Measurements from ENCODE around the gene FBXO24. TPM values are rescaled to one million over a fixed set of nuclear protein-coding genes. Genes with fewer than 3 reads are reported as not detected.

Gene FBXO24
- total and polyA plus RNA-seq, 9 of the 15 experiments (the other 6 are each of a cell fraction or from before 2014, with no cell fraction given) = 0.17 to 0.95 (median 0.50) TPM

DNA sequence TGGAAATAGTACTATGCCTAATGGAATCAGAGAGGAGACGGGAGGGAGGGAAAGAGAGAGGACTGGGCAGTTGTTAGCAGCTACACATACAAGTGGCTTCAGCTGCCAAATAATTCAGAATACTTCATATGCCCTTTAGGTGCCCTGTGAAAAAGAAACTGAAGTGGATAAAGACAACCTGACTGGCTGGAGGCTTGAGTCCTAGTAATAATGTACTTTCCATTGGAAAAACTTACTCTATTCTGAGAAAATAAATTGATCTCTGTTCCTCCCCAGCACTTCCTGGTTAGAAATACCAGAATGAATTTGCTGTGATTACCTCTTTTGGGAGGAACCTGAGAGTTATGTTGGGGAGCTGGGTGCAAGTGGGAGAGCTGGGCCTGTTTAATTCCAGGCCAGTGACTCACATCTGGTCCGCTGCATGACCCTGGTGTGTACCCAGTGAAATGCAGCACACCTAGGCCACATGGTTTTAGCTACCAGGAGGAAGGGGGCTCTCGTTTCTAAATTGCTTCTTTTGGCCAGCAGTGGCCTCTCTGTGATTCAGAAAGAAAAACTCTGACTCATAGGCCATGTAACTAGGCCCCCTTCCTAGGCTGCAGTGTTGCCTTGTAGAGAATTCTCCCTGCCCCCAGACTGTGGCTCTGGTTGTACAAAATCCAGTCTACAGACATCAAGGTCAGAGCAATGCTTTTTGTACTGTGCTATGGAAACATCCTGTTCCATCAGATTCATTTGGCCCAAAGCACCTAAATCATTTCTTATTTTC lies 40.6 kb upstream of the FBXO24 start (continued):
- TF ChIP-seq, protein P1, sequence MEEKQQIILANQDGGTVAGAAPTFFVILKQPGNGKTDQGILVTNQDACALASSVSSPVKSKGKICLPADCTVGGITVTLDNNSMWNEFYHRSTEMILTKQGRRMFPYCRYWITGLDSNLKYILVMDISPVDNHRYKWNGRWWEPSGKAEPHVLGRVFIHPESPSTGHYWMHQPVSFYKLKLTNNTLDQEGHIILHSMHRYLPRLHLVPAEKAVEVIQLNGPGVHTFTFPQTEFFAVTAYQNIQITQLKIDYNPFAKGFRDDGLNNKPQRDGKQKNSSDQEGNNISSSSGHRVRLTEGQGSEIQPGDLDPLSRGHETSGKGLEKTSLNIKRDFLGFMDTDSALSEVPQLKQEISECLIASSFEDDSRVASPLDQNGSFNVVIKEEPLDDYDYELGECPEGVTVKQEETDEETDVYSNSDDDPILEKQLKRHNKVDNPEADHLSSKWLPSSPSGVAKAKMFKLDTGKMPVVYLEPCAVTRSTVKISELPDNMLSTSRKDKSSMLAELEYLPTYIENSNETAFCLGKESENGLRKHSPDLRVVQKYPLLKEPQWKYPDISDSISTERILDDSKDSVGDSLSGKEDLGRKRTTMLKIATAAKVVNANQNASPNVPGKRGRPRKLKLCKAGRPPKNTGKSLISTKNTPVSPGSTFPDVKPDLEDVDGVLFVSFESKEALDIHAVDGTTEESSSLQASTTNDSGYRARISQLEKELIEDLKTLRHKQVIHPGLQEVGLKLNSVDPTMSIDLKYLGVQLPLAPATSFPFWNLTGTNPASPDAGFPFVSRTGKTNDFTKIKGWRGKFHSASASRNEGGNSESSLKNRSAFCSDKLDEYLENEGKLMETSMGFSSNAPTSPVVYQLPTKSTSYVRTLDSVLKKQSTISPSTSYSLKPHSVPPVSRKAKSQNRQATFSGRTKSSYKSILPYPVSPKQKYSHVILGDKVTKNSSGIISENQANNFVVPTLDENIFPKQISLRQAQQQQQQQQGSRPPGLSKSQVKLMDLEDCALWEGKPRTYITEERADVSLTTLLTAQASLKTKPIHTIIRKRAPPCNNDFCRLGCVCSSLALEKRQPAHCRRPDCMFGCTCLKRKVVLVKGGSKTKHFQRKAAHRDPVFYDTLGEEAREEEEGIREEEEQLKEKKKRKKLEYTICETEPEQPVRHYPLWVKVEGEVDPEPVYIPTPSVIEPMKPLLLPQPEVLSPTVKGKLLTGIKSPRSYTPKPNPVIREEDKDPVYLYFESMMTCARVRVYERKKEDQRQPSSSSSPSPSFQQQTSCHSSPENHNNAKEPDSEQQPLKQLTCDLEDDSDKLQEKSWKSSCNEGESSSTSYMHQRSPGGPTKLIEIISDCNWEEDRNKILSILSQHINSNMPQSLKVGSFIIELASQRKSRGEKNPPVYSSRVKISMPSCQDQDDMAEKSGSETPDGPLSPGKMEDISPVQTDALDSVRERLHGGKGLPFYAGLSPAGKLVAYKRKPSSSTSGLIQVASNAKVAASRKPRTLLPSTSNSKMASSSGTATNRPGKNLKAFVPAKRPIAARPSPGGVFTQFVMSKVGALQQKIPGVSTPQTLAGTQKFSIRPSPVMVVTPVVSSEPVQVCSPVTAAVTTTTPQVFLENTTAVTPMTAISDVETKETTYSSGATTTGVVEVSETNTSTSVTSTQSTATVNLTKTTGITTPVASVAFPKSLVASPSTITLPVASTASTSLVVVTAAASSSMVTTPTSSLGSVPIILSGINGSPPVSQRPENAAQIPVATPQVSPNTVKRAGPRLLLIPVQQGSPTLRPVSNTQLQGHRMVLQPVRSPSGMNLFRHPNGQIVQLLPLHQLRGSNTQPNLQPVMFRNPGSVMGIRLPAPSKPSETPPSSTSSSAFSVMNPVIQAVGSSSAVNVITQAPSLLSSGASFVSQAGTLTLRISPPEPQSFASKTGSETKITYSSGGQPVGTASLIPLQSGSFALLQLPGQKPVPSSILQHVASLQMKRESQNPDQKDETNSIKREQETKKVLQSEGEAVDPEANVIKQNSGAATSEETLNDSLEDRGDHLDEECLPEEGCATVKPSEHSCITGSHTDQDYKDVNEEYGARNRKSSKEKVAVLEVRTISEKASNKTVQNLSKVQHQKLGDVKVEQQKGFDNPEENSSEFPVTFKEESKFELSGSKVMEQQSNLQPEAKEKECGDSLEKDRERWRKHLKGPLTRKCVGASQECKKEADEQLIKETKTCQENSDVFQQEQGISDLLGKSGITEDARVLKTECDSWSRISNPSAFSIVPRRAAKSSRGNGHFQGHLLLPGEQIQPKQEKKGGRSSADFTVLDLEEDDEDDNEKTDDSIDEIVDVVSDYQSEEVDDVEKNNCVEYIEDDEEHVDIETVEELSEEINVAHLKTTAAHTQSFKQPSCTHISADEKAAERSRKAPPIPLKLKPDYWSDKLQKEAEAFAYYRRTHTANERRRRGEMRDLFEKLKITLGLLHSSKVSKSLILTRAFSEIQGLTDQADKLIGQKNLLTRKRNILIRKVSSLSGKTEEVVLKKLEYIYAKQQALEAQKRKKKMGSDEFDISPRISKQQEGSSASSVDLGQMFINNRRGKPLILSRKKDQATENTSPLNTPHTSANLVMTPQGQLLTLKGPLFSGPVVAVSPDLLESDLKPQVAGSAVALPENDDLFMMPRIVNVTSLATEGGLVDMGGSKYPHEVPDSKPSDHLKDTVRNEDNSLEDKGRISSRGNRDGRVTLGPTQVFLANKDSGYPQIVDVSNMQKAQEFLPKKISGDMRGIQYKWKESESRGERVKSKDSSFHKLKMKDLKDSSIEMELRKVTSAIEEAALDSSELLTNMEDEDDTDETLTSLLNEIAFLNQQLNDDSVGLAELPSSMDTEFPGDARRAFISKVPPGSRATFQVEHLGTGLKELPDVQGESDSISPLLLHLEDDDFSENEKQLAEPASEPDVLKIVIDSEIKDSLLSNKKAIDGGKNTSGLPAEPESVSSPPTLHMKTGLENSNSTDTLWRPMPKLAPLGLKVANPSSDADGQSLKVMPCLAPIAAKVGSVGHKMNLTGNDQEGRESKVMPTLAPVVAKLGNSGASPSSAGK (IDR thresholded peaks at IDR 0.05) = 0 out of 2 replicates have a peak, but pooled peaks have one; percentile 17
- 0 out of 2 replicates have a peak, but pooled peaks have one; percentile 35 for TF ChIP-seq SOX6 (IDR thresholded peaks at IDR 0.05)
- no peak for TF ChIP-seq RUNX1 (IDR thresholded peaks at IDR 0.05; ENCODE audit: low read depth)
- 0 out of 2 replicates have a peak, but pooled peaks have one; percentile 28 for TF ChIP-seq TEAD4 (IDR thresholded peaks at IDR 0.05; ENCODE audit: low read length)
- TF ChIP-seq TEAD4 (CRISPR knock-in tag; IDR thresholded peaks at IDR 0.05; ENCODE audit: borderline replicate concordance) = no peak
- peak; percentile 33 for TF ChIP-seq RBBP5 (IDR thresholded peaks at IDR 0.05; ENCODE audit: borderline replicate concordance, insufficient read depth, low read length, poor library complexity, severe bottlenecking)
- peak in 1 of 2 experiments; percentile 5; a peak in 1 of 4 replicates for TF ChIP-seq RCOR1 (IDR thresholded peaks at IDR 0.05; ENCODE audit: borderline replicate concordance in 1 of 2, low read depth in 2 of 2, low read length in 2 of 2)
- peak; percentile 41; the same call in 1 of the 2 replicates for TF ChIP-seq ELF1 (tag; IDR thresholded peaks at IDR 0.05)
- TF ChIP-seq, protein P2, sequence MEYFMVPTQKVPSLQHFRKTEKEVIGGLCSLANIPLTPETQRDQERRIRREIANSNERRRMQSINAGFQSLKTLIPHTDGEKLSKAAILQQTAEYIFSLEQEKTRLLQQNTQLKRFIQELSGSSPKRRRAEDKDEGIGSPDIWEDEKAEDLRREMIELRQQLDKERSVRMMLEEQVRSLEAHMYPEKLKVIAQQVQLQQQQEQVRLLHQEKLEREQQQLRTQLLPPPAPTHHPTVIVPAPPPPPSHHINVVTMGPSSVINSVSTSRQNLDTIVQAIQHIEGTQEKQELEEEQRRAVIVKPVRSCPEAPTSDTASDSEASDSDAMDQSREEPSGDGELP (CRISPR knock-in tag; IDR thresholded peaks at IDR 0.05; ENCODE audit: borderline replicate concordance) = peak; percentile 18; the same call in 1 of the 2 replicates
- TF ChIP-seq NFYB (IDR thresholded peaks at IDR 0.05; ENCODE audit: extremely low read depth, insufficient read length) = no peak
- no peak for TF ChIP-seq TCF7L2 (IDR thresholded peaks at IDR 0.05; ENCODE audit: low read depth, low read length)
- TF ChIP-seq ZNF3 (CRISPR knock-in tag; IDR thresholded peaks at IDR 0.05) = no peak
- TF ChIP-seq, protein P3, sequence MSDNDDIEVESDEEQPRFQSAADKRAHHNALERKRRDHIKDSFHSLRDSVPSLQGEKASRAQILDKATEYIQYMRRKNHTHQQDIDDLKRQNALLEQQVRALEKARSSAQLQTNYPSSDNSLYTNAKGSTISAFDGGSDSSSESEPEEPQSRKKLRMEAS (CRISPR knock-in tag; IDR thresholded peaks at IDR 0.05) = peak; percentile 36; the same call in 1 of the 2 replicates
- no peak for TF ChIP-seq HDAC6 (IDR thresholded peaks at IDR 0.05; ENCODE audit: low read depth, low read length)
